Smooth muscle cell (in vitro differentiated cells): ENCODE data around the gene TFEB. TPM values are rescaled to one million over a fixed set of nuclear protein-coding genes. Genes with fewer than 3 reads are reported as not detected.
A peak's percentile ranks its signal among the peaks of the same experiment; 100 is the strongest.

Experiments
- DNase-seq: peaks from one replicate; lab custom pipeline; 2025; ENCODE audit not compliant: unreplicated experiment; lab: John Stamatoyannopoulos, UW
- H2AFZ ChIP-seq: fragments of 200-600 bp; sonication (generic); 2 replicates; pipeline ENCODE4 v1.6.0; 2016; ENCODE audit warnings: antibody characterized with exemption, low read depth, mild to moderate bottlenecking
- H3F3A ChIP-seq: fragments of 200-600 bp; sonication (generic); 2 replicates; pipeline ENCODE4 v1.6.0; 2017; ENCODE audit warnings: antibody characterized with exemption, low read depth
- H3K27ac ChIP-seq: fragments of 200-600 bp; sonication (generic); 2 replicates; pipeline ENCODE4 v1.5.1; 2016; ENCODE audit warnings: low read depth, mild to moderate bottlenecking
- H3K27me3 ChIP-seq: fragments of 200-600 bp; sonication (generic); 2 replicates; pipeline ENCODE4 v1.6.1; 2016; ENCODE audit warnings: low read depth, mild to moderate bottlenecking
- H3K36me3 ChIP-seq: fragments of 200-600 bp; sonication (generic); 2 replicates; pipeline ENCODE4 v1.5.1; 2016; ENCODE audit warnings: low read depth
- H3K4me1 ChIP-seq: fragments of 200-600 bp; sonication (generic); 2 replicates; pipeline ENCODE4 v1.5.1; 2016; ENCODE audit warnings: low read depth
- H3K4me2 ChIP-seq: fragments of 200-600 bp; sonication (generic); 2 replicates; pipeline ENCODE4 v1.6.0; 2016; ENCODE audit warnings: mild to moderate bottlenecking
- H3K4me3 ChIP-seq: fragments of 200-600 bp; sonication (generic); 2 replicates; pipeline ENCODE4 v1.5.1; 2016; ENCODE audit warnings: mild to moderate bottlenecking
- H3K79me2 ChIP-seq: fragments of 200-600 bp; sonication (generic); 2 replicates; pipeline ENCODE4 v1.6.0; 2016; ENCODE audit warnings: low read depth, mild to moderate bottlenecking
- H3K9ac ChIP-seq: fragments of 200-600 bp; sonication (generic); 2 replicates; pipeline ENCODE4 v1.6.0; 2016; ENCODE audit warnings: low read depth
- H3K9me3 ChIP-seq: fragments of 200-600 bp; sonication (generic); replicated peaks from 2 replicates; pipeline ENCODE4 v1.5.1; 2016; ENCODE audit warnings: low read depth
- H4K20me1 ChIP-seq: fragments of 200-600 bp; sonication (generic); 2 replicates; pipeline ENCODE4 v1.6.0; 2016; ENCODE audit warnings: low read depth
- WGBS: methylation state at CpG from one replicate; pipeline ENCODE4 v1.1.7; 2016; ENCODE audit warnings: low lambda C conversion rate; 5-methylcytosine and 5-hydroxymethylcytosine counted together
- polyA plus RNA-seq: library from polyadenylated mRNA; unstranded; fragments of >200 nt; fragmentation: Nextera tagmentation; extraction: Ambion mirVana; gene quantifications from 2 replicates; pipeline ENCODE4 v1.2.1, GENCODE V29; 2016
- total RNA-seq: library from RNA; depleted of rRNA; stranded (reverse); fragments of >200 nt; gene quantifications from 2 replicates; pipeline ENCODE4 v1.2.3, GENCODE V29; 2014
- TF ChIP-seq, protein P1 (sequence below): fragments of 200-600 bp; sonication (generic); IDR thresholded peaks from 2 replicates; pipeline ENCODE4 v1.5.1; 2017; ENCODE audit warnings: borderline replicate concordance, mild to moderate bottlenecking, antibody characterized with exemption; ENCODE audit not compliant: insufficient read depth, poor library complexity, severe bottlenecking

TFEB gene
- total and polyA plus RNA-seq, 2 experiments from 2014 or later = 15.3 to 15.7 TPM

DNA sequence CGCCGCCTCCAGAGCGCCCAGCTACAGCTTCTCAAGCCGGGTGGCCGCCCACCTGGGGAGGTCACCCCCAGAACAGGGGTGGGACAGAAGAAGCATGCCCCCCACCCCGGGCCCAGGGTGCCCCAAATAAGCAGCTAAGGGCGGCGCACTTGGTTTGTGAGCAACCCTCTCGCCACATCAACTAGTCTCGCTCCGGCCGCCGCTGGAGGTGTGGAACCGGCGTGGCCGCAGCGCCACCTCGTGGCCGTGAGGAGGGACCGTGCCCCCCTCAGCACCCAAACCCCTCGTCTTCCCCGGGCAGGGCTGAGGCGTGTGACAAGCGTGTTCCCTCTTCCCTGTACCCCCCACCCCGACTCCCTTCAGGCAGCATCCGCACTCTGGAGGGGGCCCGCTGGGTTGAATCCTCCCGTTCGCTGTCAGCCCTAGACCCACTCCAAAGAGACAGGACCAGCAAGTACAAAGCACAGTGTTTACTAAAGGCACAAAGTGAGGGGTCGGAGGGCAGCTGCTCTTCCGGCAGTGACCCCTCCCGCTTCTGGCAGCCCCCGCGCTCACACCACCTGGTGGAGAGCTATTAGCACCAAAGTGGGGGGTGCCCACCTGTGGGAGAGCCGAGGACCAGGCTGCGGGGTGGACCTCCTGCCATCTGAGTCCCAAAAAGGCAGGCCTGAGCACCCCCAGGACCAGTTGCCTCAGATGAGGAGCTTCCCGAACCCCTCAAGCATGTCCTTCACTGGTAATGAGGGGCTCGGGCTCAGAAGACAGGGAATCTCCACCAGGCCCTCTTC is 51.7 kb downstream of the TFEB start:
- H3K4me2 ChIP-seq = peak overlapping the region; percentile 89
- peak overlapping the region; percentile 42 for H3K4me3 ChIP-seq
- no peak overlapping the region for H3K9ac ChIP-seq

GRCh38 chr6:41683273-41683522 is 52.2 kb downstream of the TFEB start:
- H3K4me1 ChIP-seq = peaks cover 8% of the 10 kb centered on the region
- no peaks in the 10 kb centered on the region for H3K27me3 ChIP-seq
- H3K9ac ChIP-seq = no peak overlapping the region
- H3K27ac ChIP-seq = no peak overlapping the region
- TF ChIP-seq, protein P1, sequence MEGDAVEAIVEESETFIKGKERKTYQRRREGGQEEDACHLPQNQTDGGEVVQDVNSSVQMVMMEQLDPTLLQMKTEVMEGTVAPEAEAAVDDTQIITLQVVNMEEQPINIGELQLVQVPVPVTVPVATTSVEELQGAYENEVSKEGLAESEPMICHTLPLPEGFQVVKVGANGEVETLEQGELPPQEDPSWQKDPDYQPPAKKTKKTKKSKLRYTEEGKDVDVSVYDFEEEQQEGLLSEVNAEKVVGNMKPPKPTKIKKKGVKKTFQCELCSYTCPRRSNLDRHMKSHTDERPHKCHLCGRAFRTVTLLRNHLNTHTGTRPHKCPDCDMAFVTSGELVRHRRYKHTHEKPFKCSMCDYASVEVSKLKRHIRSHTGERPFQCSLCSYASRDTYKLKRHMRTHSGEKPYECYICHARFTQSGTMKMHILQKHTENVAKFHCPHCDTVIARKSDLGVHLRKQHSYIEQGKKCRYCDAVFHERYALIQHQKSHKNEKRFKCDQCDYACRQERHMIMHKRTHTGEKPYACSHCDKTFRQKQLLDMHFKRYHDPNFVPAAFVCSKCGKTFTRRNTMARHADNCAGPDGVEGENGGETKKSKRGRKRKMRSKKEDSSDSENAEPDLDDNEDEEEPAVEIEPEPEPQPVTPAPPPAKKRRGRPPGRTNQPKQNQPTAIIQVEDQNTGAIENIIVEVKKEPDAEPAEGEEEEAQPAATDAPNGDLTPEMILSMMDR = no peak
- no peaks in the 10 kb centered on the region for H3F3A ChIP-seq
- no peaks in the 10 kb centered on the region for H3K36me3 ChIP-seq
- peak overlapping the region; percentile 42 for H3K4me3 ChIP-seq
- no peak for DNase-seq
- no peaks in the 10 kb centered on the region for H3K9me3 ChIP-seq
- H3K79me2 ChIP-seq = no peaks in the 10 kb centered on the region
- peak overlapping the region; percentile 89 for H3K4me2 ChIP-seq
- no peaks in the 10 kb centered on the region for H4K20me1 ChIP-seq
- H2AFZ ChIP-seq = peak overlapping the region; percentile 81
- WGBS = 30% methylated on average over 18 of the region's 18 CpGs

More for the DNA sequence above, 51.7 kb downstream of the TFEB start:
- Histone ChIP-seq H2AFZ (peak overlapping the region; percentile 81), H4K20me1 (no peaks in the 10 kb centered on the region), H3F3A (no peaks in the 10 kb centered on the region), H3K27me3 (no peaks in the 10 kb centered on the region), H3K36me3 (no peaks in the 10 kb centered on the region), H3K9me3 (no peaks in the 10 kb centered on the region), H3K4me1 (peaks cover 8% of the 10 kb centered on the region), H3K27ac (no peak overlapping the region), H3K79me2 (no peaks in the 10 kb centered on the region)
- TF ChIP-seq, protein P1 = peak; percentile 91
- 17% methylated on average over 34 of the region's 38 CpGs for WGBS
- DNase-seq = peak; percentile 53

GRCh38 chr6:41682497-41683272 is 52.7 kb downstream of the TFEB start:
- H3K4me2 ChIP-seq = peak overlapping the region; percentile 89
- H3K4me1 ChIP-seq = peaks cover 8% of the 10 kb centered on the region
- H3K9me3 ChIP-seq = no peaks in the 10 kb centered on the region
- peak overlapping the region; percentile 81 for H2AFZ ChIP-seq
- H3K4me3 ChIP-seq = peak overlapping the region; percentile 42
- DNase-seq = no peak
- no peaks in the 10 kb centered on the region for H3K79me2 ChIP-seq
- H3K27me3 ChIP-seq = no peaks in the 10 kb centered on the region
- H4K20me1 ChIP-seq = no peaks in the 10 kb centered on the region
- H3K27ac ChIP-seq = no peak overlapping the region
- TF ChIP-seq, protein P1 = no peak
- no peak overlapping the region for H3K9ac ChIP-seq
- 67% methylated on average over 31 of the region's 31 CpGs for WGBS
- H3F3A ChIP-seq = no peaks in the 10 kb centered on the region
- no peaks in the 10 kb centered on the region for H3K36me3 ChIP-seq
